PC-9 (cell line): ENCODE measurements around the gene CKS1B.

Experiments used
- CTCF ChIP-seq: fragments of 200-600 bp; sonication (generic); conservative IDR thresholded peaks from 2 replicates; pipeline ENCODE4 v1.6.1; 2017; ENCODE audit warnings: mixed run types, antibody characterized with exemption, mild to moderate bottlenecking, moderate library complexity
- EZH2 ChIP-seq: fragments of 200-600 bp; sonication (generic); IDR thresholded peaks from 2 replicates; pipeline ENCODE4 v1.8.0; 2017; ENCODE audit warnings: antibody characterized with exemption, low read depth

- TF ChIP-seq EZH2 (no peak), CTCF (no peak)
Measured at GRCh38 chr1:154956544-154956941, 17.9 kb upstream of the CKS1B start.
